H9 (cell line): ENCODE measurements around the gene ANKRD28. TPM values are rescaled to one million over a fixed set of nuclear protein-coding genes. Genes with fewer than 3 reads are reported as not detected.

Experiments
- DNase-seq: peaks from one replicate; pipeline ENCODE4 v3.0.0-alpha.2; 2017
- H2AFZ ChIP-seq: one replicate; pipeline ENCODE4 v1.6.1; 2013; ENCODE audit warnings: mild to moderate bottlenecking, low read length, control low read depth, moderate library complexity
- H2AK5ac ChIP-seq: 2 replicates; pipeline ENCODE4 v1.6.1; 2013; ENCODE audit warnings: low read length, control low read depth, mixed read lengths; ENCODE audit not compliant: insufficient read length
- H2BK120ac ChIP-seq: one replicate; pipeline ENCODE4 v1.6.1; 2013; ENCODE audit warnings: low read depth, mild to moderate bottlenecking, low read length, control low read depth, inconsistent platforms; ENCODE audit not compliant: poor library complexity, severe bottlenecking
- H2BK12ac ChIP-seq: 2 replicates; pipeline ENCODE4 v1.6.1; 2013; ENCODE audit warnings: low read length, control low read depth, mixed read lengths, low read depth; ENCODE audit not compliant: insufficient read length
- H2BK15ac ChIP-seq: 2 replicates; pipeline ENCODE4 v1.6.1; 2013; ENCODE audit warnings: low read depth, low read length, control low read depth
- H2BK20ac ChIP-seq: one replicate; pipeline ENCODE4 v1.6.1; 2013; ENCODE audit warnings: low read depth, mild to moderate bottlenecking, low read length, control low read depth, inconsistent platforms; ENCODE audit not compliant: poor library complexity, severe bottlenecking
- H2BK5ac ChIP-seq: 2 replicates; pipeline ENCODE4 v1.6.1; 2013; ENCODE audit warnings: low read length, control low read depth, mixed read lengths; ENCODE audit not compliant: insufficient read length
- H3K14ac ChIP-seq: 2 replicates; pipeline ENCODE4 v1.6.1; 2013; ENCODE audit warnings: low read length, control low read depth; ENCODE audit not compliant: insufficient read depth
- H3K18ac ChIP-seq: 2 replicates; pipeline ENCODE4 v1.6.1; 2013; ENCODE audit warnings: low read depth, mild to moderate bottlenecking, mixed read lengths, low read length, control low read depth; ENCODE audit not compliant: insufficient read length
- H3K23ac ChIP-seq: 2 replicates; pipeline ENCODE4 v1.6.1; 2013; ENCODE audit warnings: low read length, control low read depth, mixed read lengths, low read depth; ENCODE audit not compliant: insufficient read length
- H3K23me2 ChIP-seq: 2 replicates; pipeline ENCODE4 v1.6.1; 2013; ENCODE audit warnings: low read depth, mild to moderate bottlenecking, mixed read lengths, low read length, control low read depth; ENCODE audit not compliant: insufficient read length, poor library complexity, severe bottlenecking
- H3K27ac ChIP-seq: 2 replicates; pipeline ENCODE4 v1.5.1; 2013; ENCODE audit warnings: low read length, control low read depth, mixed read lengths, low read depth; ENCODE audit not compliant: insufficient read length
- H3K27me3 ChIP-seq: 2 replicates; pipeline ENCODE4 v1.6.1; 2013; ENCODE audit warnings: low read length, control low read depth, inconsistent platforms; ENCODE audit not compliant: insufficient read depth
- H3K4ac ChIP-seq: 2 replicates; pipeline ENCODE4 v1.6.1; 2013; ENCODE audit warnings: low read depth, mild to moderate bottlenecking, control low read depth, inconsistent platforms, low read length, moderate library complexity
- H3K4me1 ChIP-seq: 2 replicates; pipeline ENCODE4 v1.6.1; 2013; ENCODE audit warnings: low read length, control low read depth, inconsistent platforms; ENCODE audit not compliant: insufficient read depth
- H3K4me2 ChIP-seq: 2 replicates; pipeline ENCODE4 v1.6.1; 2013; ENCODE audit warnings: low read length, control low read depth, mixed read lengths; ENCODE audit not compliant: insufficient read length, insufficient read depth
- H3K56ac ChIP-seq: 2 replicates; pipeline ENCODE4 v1.6.1; 2013; ENCODE audit warnings: low read depth, mild to moderate bottlenecking, mixed read lengths, low read length, control low read depth; ENCODE audit not compliant: insufficient read length
- H3K79me1 ChIP-seq: 2 replicates; pipeline ENCODE4 v1.6.1; 2013; ENCODE audit warnings: low read depth, mild to moderate bottlenecking, moderate library complexity, low read length, control low read depth, inconsistent platforms; ENCODE audit not compliant: insufficient read depth, poor library complexity, severe bottlenecking
- H3K79me2 ChIP-seq: 2 replicates; pipeline ENCODE4 v1.6.1; 2013; ENCODE audit warnings: low read length, control low read depth, inconsistent platforms; ENCODE audit not compliant: insufficient read depth
- H3K9ac ChIP-seq: 2 replicates; pipeline ENCODE4 v1.6.1; 2013; ENCODE audit warnings: low read length, control low read depth, mixed read lengths; ENCODE audit not compliant: insufficient read length; ENCODE audit errors: extremely low read depth
- H3K9me3 ChIP-seq: one replicate; pipeline ENCODE4 v1.6.1; 2013; ENCODE audit warnings: low read depth, low read length, inconsistent platforms; ENCODE audit not compliant: control insufficient read depth
- H3T11ph ChIP-seq: one replicate; pipeline ENCODE4 v1.6.1; 2013; ENCODE audit warnings: mild to moderate bottlenecking, low read length, control low read depth, inconsistent platforms
- H4K20me1 ChIP-seq: one replicate; pipeline ENCODE4 v1.6.1; 2013; ENCODE audit not compliant: control insufficient read depth, insufficient read length, insufficient read depth
- H4K5ac ChIP-seq: 2 replicates; pipeline ENCODE4 v1.6.1; 2013; ENCODE audit warnings: low read depth, mild to moderate bottlenecking, mixed read lengths, low read length, control low read depth; ENCODE audit not compliant: insufficient read length
- H4K8ac ChIP-seq: replicated peaks from 2 replicates; pipeline ENCODE4 v1.6.1; 2013; ENCODE audit warnings: low read length, control low read depth, mixed read lengths, low read depth; ENCODE audit not compliant: insufficient read length
- H4K91ac ChIP-seq: 2 replicates; pipeline ENCODE4 v1.6.1; 2013; ENCODE audit warnings: low read depth, mild to moderate bottlenecking, moderate library complexity, mixed read lengths, low read length, control low read depth; ENCODE audit not compliant: insufficient read length
- H3K27ac Mint-ChIP-seq, 3 experiments: 2 replicates in 2 of 3; 3 replicates in 1 of 3; pipeline ENCODE4 v1.8.0; 2020 to 2021; ENCODE audit warnings: mixed read lengths in 3 of 3, mild to moderate bottlenecking in 1 of 3, moderate library complexity in 1 of 3
- H3K27me3 Mint-ChIP-seq: 2 replicates; pipeline ENCODE4 v1.8.0; 2021; ENCODE audit warnings: low read depth, mild to moderate bottlenecking, moderate library complexity, mixed read lengths
- H3K36me3 Mint-ChIP-seq, 3 experiments: 2 replicates in 2 of 3; 3 replicates in 1 of 3; pipeline ENCODE4 v1.8.0; 2020 to 2021; ENCODE audit warnings: low read depth in 3 of 3, mixed read lengths in 3 of 3; ENCODE audit not compliant: insufficient read depth in 1 of 3
- H3K4me1 Mint-ChIP-seq, 2 experiments: 2 replicates each; pipeline ENCODE4 v1.8.0; 2020; ENCODE audit warnings: mixed read lengths in 2 of 2
- H3K4me3 Mint-ChIP-seq, 2 experiments: 2 replicates in 1 of 2; 3 replicates in 1 of 2; pipeline ENCODE4 v1.8.0; 2020 to 2021; ENCODE audit warnings: mild to moderate bottlenecking in 2 of 2, mixed read lengths in 2 of 2, moderate library complexity in 1 of 2
- H3K9me3 Mint-ChIP-seq, 2 experiments: 2 replicates in 1 of 2; 3 replicates in 1 of 2; pipeline ENCODE4 v1.8.0; 2020; ENCODE audit warnings: mild to moderate bottlenecking in 2 of 2, mixed read lengths in 2 of 2, moderate library complexity in 1 of 2
- CTCF ChIP-seq: fragments of 200-600 bp; sonication (generic); conservative IDR thresholded peaks from 3 replicates; pipeline ENCODE4 v1.8.0; 2021; ENCODE audit warnings: antibody characterized with exemption, mild to moderate bottlenecking
- WGBS: extraction: QIAGEN DNeasy Blood & Tissue Kit; methylation state at CpG from one replicate; pipeline ENCODE4 v1.1.7; 2013; ENCODE audit warnings: missing lambda C conversion rate, low lambda C conversion rate, mixed read lengths; ENCODE audit not compliant: insufficient read length; ENCODE audit errors: extremely low coverage; 5-methylcytosine and 5-hydroxymethylcytosine counted together
- total RNA-seq: library from RNA; stranded (reverse); gene quantifications from 2 replicates; pipeline ENCODE4 v1.2.1, GENCODE V29; 2021

The ANKRD28 gene
- total RNA-seq, 1 experiment from 2014 or later = 59.0 TPM

GRCh38 chr3:15666277-15666676 lies 131.5 kb downstream of the ANKRD28 start:
- Histone ChIP-seq H4K8ac (no peak overlapping the region), H2BK12ac (no peak overlapping the region), H2BK120ac (no peak overlapping the region), H4K91ac (no peak overlapping the region), H3K9ac (no peak overlapping the region), H3K4me1 (peaks cover 3% of the 10 kb centered on the region; the same call in 1 of the 2 replicates), H2BK5ac (no peak overlapping the region), H3K56ac (no peak overlapping the region), H2BK20ac (no peak overlapping the region), H3K23me2 (no peaks in the 10 kb centered on the region), H3K79me1 (no peaks in the 10 kb centered on the region), H2AK5ac (no peak overlapping the region), H4K20me1 (no peaks in the 10 kb centered on the region), H3K14ac (no peak overlapping the region), H3K23ac (no peak overlapping the region), H3K4me2 (no peak overlapping the region), H3K4ac (no peak overlapping the region), H4K5ac (no peak overlapping the region), H3K27ac (no peak overlapping the region), H3K27me3 (no peaks in the 10 kb centered on the region), H3K18ac (no peak overlapping the region), H2AFZ (no peak overlapping the region), H3T11ph (no peak overlapping the region), H3K9me3 (no peaks in the 10 kb centered on the region), H3K79me2 (no peaks in the 10 kb centered on the region), H2BK15ac (no peak overlapping the region)
- Mint-ChIP-seq H3K9me3 (0 out of 5 replicates have a peak, but pooled peaks cover 0 to 4% of the 10 kb centered on the region in 2 experiments), H3K27me3 (no peaks in the 10 kb centered on the region), H3K36me3 (peaks cover 3 to 25% (median 22%) of the 10 kb centered on the region in 3 experiments; a peak in 6 of 7 replicates), H3K4me3 (no peak overlapping the region), H3K27ac (peak overlapping the region in 1 of 3 experiments; percentile 1; a peak in 1 of 7 replicates), H3K4me1 (peaks cover 8 to 14% of the 10 kb centered on the region in 2 experiments)
- no peak for DNase-seq
- WGBS = no CpG with 5 or more reads among the region's 5 CpGs
- TF ChIP-seq CTCF = no peak
